Mucosa of descending colon (tissue), 3 donors: ENCODE data around the gene METTL9. TPM values are rescaled to one million over a fixed set of nuclear protein-coding genes. Genes with fewer than 3 reads are reported as not detected.
"Not testable (repeated sequence)": the region's sequence is repeated elsewhere in the genome, so short reads cannot be mapped to it uniquely, and the experiment has no call there.

Source experiments
- ATAC-seq: fragments of 200-7000 bp; cut with Tn5 transposase; one replicate; pipeline ENCODE4 v1.9.1; 2020; ENCODE audit warnings: mild to moderate bottlenecking, moderate library complexity
- DNase-seq, 3 donors: peaks; one replicate each; pipeline ENCODE4 v3.0.0-alpha.2; 2020
- H3K36me3 ChIP-seq: fragments of 200-600 bp; one replicate; pipeline ENCODE4 v1.8.0; 2021; ENCODE audit warnings: low read depth, mild to moderate bottlenecking
- H3K4me1 ChIP-seq: fragments of 200-600 bp; one replicate; pipeline ENCODE4 v1.8.0; 2021; ENCODE audit warnings: low read depth, mild to moderate bottlenecking
- H3K4me3 ChIP-seq: fragments of 200-600 bp; one replicate; pipeline ENCODE4 v1.8.0; 2021; ENCODE audit warnings: mild to moderate bottlenecking
- H3K9me3 ChIP-seq: fragments of 200-600 bp; one replicate; pipeline ENCODE4 v1.8.0; 2021; ENCODE audit warnings: mild to moderate bottlenecking
- CTCF ChIP-seq: fragments of 200-600 bp; IDR thresholded peaks from one replicate; pipeline ENCODE4 v1.8.0; 2022; ENCODE audit warnings: antibody characterized with exemption, mild to moderate bottlenecking
- intact Hi-C, 2 donors: fragments of 100-400 bp; cut with DNase I in 1 of 2; cut with micrococcal nuclease in 1 of 2; formaldehyde crosslinking; loops; one replicate each; pipeline versions ENCODE4 v1.11.0 to v1.11.1; 2022; cut with DNase I, micrococcal nuclease
- total RNA-seq, 3 donors: library from RNA; stranded (reverse); fragmentation: NEBNext Ultra II Directional in 2 of 3; extraction: Animal tissue kit (Norgen Biotek cat#: 25700) in 2 of 3; gene quantifications; one replicate each; pipeline versions ENCODE4 v1.2.1 to v1.2.4, GENCODE V29; 2021 to 2023
- donor health status: DM: no; HTN: no; CAD: no; lungs with moderate emphysema.
- donor health status: DM: no; HTN: no; CAD: no.
- donor health status: DM: no; HTN: yes; CAD: no.

The METTL9 gene
- total RNA-seq, 3 donors from 2014 or later, result 60.8 to 76.5 (median 62.8) TPM

- ATAC-seq (peak; percentile 87), DNase-seq (peak; percentile 30 to 74 (median 48))
- H3K4me1 ChIP-seq, result peaks cover 9% of the 10 kb centered on the region
- H3K36me3 ChIP-seq, result no peaks in the 10 kb centered on the region
- no peak overlapping the region for H3K4me3 ChIP-seq
- no peaks in the 10 kb centered on the region for H3K9me3 ChIP-seq
- intact Hi-C loops, result no loop called here
- no peak for TF ChIP-seq CTCF
Measured at GRCh38 chr16:21646721-21647561, 47.6 kb downstream of the METTL9 start.

GRCh38 chr16:21647562-21648164 lies 48.3 kb downstream of the METTL9 start:
- intact Hi-C loops, result no loop called here
- Histone ChIP-seq H3K9me3 (no peaks in the 10 kb centered on the region), H3K4me3 (no peak overlapping the region), H3K4me1 (peaks cover 9% of the 10 kb centered on the region), H3K36me3 (no peaks in the 10 kb centered on the region)
- ATAC-seq (no peak), DNase-seq (no peak)
- TF ChIP-seq CTCF, result no peak

GRCh38 chr16:21649826-21650406 lies 50.5 kb downstream of the METTL9 start:
- H3K9me3 ChIP-seq, ATAC-seq, H3K36me3 ChIP-seq, H3K4me3 ChIP-seq, H3K4me1 ChIP-seq, DNase-seq, intact Hi-C loops: not testable (repeated sequence)

- ATAC-seq (no peak), DNase-seq (peak in 1 of 3 donors; percentile 42)
- Histone ChIP-seq H3K36me3 (no peaks in the 10 kb centered on the region), H3K4me1 (peaks cover 9% of the 10 kb centered on the region), H3K4me3 (no peak overlapping the region), H3K9me3 (no peaks in the 10 kb centered on the region)
- no peak for TF ChIP-seq CTCF
- intact Hi-C loops, result no loop called here
Measured at GRCh38 chr16:21650521-21650920, 51.1 kb downstream of the METTL9 start.

- ATAC-seq (no peak), DNase-seq (no peak)
- Histone ChIP-seq H3K4me1 (peaks cover 9% of the 10 kb centered on the region), H3K4me3 (no peak overlapping the region), H3K36me3 (no peaks in the 10 kb centered on the region), H3K9me3 (no peaks in the 10 kb centered on the region)
- TF ChIP-seq CTCF, result no peak
- intact Hi-C loops, result no loop called here
Measured at GRCh38 chr16:21651515-21651914, 52.1 kb downstream of the METTL9 start.

GRCh38 chr16:21652453-21652852 lies 53.1 kb downstream of the METTL9 start, which contains the start of gene IGSF6:
Gene IGSF6, minus strand, starts transcription at chr16:21652608. Its CDS starts 10 bp downstream, at chr16:21652598.
- no peaks in the 10 kb centered on the region for H3K36me3 ChIP-seq
- ATAC-seq, result no peak
- intact Hi-C loops, result no loop called here
- peaks cover 9% of the 10 kb centered on the region for H3K4me1 ChIP-seq
- no peak for TF ChIP-seq CTCF
- H3K4me3 ChIP-seq, result no peak within 1 kb of the TSS
- no peaks in the 10 kb centered on the region for H3K9me3 ChIP-seq
- no peak for DNase-seq
